Measurements from ENCODE around the gene CDC14C.

DNA sequence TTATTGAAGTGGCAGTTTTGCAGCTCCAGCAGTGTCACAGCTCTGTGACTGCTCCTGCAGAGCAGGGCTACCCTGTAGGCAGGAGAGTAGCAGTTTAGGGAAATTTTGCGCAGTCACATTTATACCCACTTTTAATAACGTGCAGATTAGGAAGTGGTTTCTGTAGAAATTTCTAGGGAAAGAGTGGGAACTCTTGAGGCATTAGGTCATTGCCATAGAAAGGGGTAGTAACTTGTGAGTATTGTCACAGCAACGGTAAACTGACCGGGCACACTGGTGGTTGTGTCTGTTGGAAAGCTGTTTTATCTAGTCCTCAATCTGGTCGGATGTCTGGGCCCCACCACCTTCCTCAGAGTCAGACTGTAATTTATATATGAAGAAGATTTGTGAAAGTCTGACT, 51.9 kb downstream of the CDC14C start:
- no peak for TF ChIP-seq EP300 (IDR thresholded peaks at IDR 0.05)
- TF ChIP-seq POLR2A (IDR thresholded peaks at IDR 0.05), result no peak
- TF ChIP-seq, protein P1, sequence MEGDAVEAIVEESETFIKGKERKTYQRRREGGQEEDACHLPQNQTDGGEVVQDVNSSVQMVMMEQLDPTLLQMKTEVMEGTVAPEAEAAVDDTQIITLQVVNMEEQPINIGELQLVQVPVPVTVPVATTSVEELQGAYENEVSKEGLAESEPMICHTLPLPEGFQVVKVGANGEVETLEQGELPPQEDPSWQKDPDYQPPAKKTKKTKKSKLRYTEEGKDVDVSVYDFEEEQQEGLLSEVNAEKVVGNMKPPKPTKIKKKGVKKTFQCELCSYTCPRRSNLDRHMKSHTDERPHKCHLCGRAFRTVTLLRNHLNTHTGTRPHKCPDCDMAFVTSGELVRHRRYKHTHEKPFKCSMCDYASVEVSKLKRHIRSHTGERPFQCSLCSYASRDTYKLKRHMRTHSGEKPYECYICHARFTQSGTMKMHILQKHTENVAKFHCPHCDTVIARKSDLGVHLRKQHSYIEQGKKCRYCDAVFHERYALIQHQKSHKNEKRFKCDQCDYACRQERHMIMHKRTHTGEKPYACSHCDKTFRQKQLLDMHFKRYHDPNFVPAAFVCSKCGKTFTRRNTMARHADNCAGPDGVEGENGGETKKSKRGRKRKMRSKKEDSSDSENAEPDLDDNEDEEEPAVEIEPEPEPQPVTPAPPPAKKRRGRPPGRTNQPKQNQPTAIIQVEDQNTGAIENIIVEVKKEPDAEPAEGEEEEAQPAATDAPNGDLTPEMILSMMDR (IDR thresholded peaks at IDR 0.05), result no peak
- no peak for TF ChIP-seq POLR2AphosphoS5 (IDR thresholded peaks at IDR 0.05)

All from gastroesophageal sphincter (tissue), 3 donors.